Tibial nerve (tissue), 4 donors: ENCODE measurements around the gene NDUFAB1. TPM values are rescaled to one million over a fixed set of nuclear protein-coding genes. Genes with fewer than 3 reads are reported as not detected.
"Not testable (repeated sequence)": the region's sequence is repeated elsewhere in the genome, so short reads cannot be mapped to it uniquely, and the experiment has no call there.

Experiments used
- DNase-seq, 2 donors: peaks; one replicate each; pipeline ENCODE4 v3.0.0-alpha.2; 2019; ENCODE audit warnings: low spot score in 2 of 2
- H3K27ac ChIP-seq, 4 donors: fragments of 200-600 bp; sonication (generic) in 3 of 4; one replicate each; pipeline ENCODE4 v1.5.1; 2017 to 2019; ENCODE audit warnings: mild to moderate bottlenecking in 1 of 4
- H3K27me3 ChIP-seq, 2 donors: fragments of 200-600 bp; sonication (generic) in 1 of 2; one replicate each; pipeline versions ENCODE4 v1.5.1 to v1.6.0; 2017 to 2019
- H3K36me3 ChIP-seq, 3 donors: fragments of 200-600 bp; sonication (generic); one replicate each; pipeline ENCODE4 v1.5.1; 2018 to 2019
- H3K4me1 ChIP-seq, 4 donors: fragments of 200-600 bp; sonication (generic) in 3 of 4; one replicate each; pipeline ENCODE4 v1.5.1; 2017 to 2019
- H3K4me3 ChIP-seq, 4 donors: fragments of 200-600 bp; sonication (generic) in 3 of 4; one replicate each; pipeline ENCODE4 v1.5.1; 2017 to 2019; ENCODE audit warnings: mild to moderate bottlenecking in 1 of 4, moderate library complexity in 1 of 4
- H3K9me3 ChIP-seq, 4 donors: fragments of 200-600 bp; sonication (generic) in 3 of 4; one replicate each; pipeline ENCODE4 v1.5.1; 2017 to 2019
- EP300 ChIP-seq, 2 donors: sonication (generic); formaldehyde crosslinking; IDR thresholded peaks; one replicate each; pipeline ENCODE4 v1.6.1; 2017; ENCODE audit warnings: antibody characterized with exemption in 2 of 2, mild to moderate bottlenecking in 1 of 2
- POLR2A ChIP-seq, 2 donors: fragments of 450-650 bp; IDR thresholded peaks; one replicate each; pipeline ENCODE4 v1.6.1; 2017; ENCODE audit warnings: antibody characterized with exemption in 2 of 2, mild to moderate bottlenecking in 2 of 2, moderate library complexity in 2 of 2
- WGBS, 2 donors: methylation state at CpG; one replicate each; pipeline ENCODE4 v1.1.5; 2018; 5-methylcytosine and 5-hydroxymethylcytosine counted together
- total RNA-seq, 4 donors: library from RNA; depleted of rRNA; stranded (reverse); fragments of >200 nt; gene quantifications; one replicate each; pipeline ENCODE4 v1.1.0, GENCODE V29; 2016
- TF ChIP-seq, protein P1 (sequence below), 5 experiments: fragments of 200-600 bp in 3 of 5; fragments of 450-650 bp in 2 of 5; sonication (generic) in 3 of 5; IDR thresholded peaks; one replicate each; pipeline ENCODE4 v1.5.1; 2016 to 2019; ENCODE audit warnings: antibody characterized with exemption in 5 of 5, mild to moderate bottlenecking in 3 of 5, moderate library complexity in 2 of 5

Gene NDUFAB1
- total RNA-seq, 4 donors from 2014 or later: 43.7 to 87.8 (median 67.1) TPM

DNA sequence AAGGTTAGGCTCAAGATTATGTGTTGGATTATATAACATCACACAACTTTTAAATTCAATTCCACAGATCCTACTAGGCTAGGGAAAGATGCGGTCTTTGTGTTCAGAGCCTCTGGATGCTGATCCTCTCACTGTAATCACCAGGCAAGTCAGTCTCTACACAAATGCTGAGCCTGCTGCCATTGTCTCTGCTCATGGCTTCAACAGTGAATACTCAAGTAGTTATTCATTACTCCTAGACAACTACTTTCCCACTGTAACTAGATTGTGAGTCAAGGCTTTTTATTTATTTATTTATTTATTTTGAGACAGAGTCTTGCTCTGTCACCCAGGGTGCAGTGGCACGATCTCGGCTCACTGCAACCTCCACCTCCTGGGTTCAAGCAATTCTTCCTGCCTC, 15.8 kb upstream of the NDUFAB1 start:
- no peak for DNase-seq
- Histone ChIP-seq H3K36me3 (peaks cover 0 to 92% (median 0%) of the 10 kb centered on the region in 3 donors), H3K9me3 (no peaks in the 10 kb centered on the region), H3K27me3 (no peaks in the 10 kb centered on the region), H3K4me3 (no peak overlapping the region), H3K27ac (no peak overlapping the region), H3K4me1 (no peaks in the 10 kb centered on the region)
- 97 to 98% methylated on average over 3 of the region's 3 CpGs for WGBS, 2 donors
- TF ChIP-seq EP300 (IDR thresholded peaks at IDR 0.05): no peak
- TF ChIP-seq, protein P1, sequence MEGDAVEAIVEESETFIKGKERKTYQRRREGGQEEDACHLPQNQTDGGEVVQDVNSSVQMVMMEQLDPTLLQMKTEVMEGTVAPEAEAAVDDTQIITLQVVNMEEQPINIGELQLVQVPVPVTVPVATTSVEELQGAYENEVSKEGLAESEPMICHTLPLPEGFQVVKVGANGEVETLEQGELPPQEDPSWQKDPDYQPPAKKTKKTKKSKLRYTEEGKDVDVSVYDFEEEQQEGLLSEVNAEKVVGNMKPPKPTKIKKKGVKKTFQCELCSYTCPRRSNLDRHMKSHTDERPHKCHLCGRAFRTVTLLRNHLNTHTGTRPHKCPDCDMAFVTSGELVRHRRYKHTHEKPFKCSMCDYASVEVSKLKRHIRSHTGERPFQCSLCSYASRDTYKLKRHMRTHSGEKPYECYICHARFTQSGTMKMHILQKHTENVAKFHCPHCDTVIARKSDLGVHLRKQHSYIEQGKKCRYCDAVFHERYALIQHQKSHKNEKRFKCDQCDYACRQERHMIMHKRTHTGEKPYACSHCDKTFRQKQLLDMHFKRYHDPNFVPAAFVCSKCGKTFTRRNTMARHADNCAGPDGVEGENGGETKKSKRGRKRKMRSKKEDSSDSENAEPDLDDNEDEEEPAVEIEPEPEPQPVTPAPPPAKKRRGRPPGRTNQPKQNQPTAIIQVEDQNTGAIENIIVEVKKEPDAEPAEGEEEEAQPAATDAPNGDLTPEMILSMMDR (IDR thresholded peaks at IDR 0.05): no peak
- TF ChIP-seq POLR2A (IDR thresholded peaks at IDR 0.05): no peak

DNA sequence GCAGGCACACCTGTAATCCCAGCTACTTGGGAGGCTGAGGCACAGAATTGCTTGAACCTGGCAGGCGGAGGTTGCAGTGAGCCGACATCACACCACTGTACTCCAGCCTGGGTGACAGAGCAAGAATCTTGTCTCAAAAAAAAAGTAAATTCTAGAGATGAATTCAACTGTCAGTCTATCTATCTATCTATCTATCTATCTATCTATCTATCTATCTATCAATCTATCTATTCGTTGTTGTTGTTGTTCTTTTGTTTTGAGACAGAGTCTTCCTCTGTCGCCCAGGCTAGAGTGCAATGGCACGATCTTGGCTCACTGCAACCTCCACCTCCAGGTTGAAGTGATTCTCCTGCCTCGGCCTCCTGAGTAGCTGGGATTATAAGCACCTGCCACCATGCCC, 14.8 kb upstream of the NDUFAB1 start:
- not testable (repeated sequence) for H3K4me1 ChIP-seq, H3K9me3 ChIP-seq, H3K27ac ChIP-seq, H3K27me3 ChIP-seq, DNase-seq, H3K4me3 ChIP-seq
- 95 to 96% methylated on average over 6 of the region's 6 CpGs for WGBS, 2 donors
- H3K36me3 ChIP-seq: peaks cover 0 to 92% (median 0%) of the 10 kb centered on the region in 3 donors

DNA sequence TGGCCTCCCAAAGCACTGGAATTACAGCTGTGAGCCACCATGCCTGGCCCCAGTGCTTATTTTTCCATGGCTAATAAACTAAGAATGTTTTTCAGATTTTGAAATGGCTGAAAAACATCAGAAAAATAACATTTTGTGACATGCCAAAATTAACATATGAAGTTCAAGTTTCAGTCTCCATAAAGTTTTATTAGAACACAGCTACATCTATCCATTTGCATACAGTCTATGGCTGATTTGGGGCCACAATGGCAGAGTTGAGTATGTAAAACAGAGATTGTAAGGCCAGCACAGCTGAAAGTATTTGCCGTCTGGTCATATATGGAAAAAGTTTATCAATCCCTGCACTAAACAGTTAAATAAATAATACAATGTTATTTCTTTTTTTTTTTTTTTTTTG, 13.8 kb upstream of the NDUFAB1 start:
- no peak overlapping the region for H3K27ac ChIP-seq
- H3K36me3 ChIP-seq: peaks cover 0 to 92% (median 0%) of the 10 kb centered on the region in 3 donors
- no peak overlapping the region for H3K4me3 ChIP-seq
- TF ChIP-seq POLR2A (IDR thresholded peaks at IDR 0.05) (no peak), EP300 (IDR thresholded peaks at IDR 0.05) (no peak)
- TF ChIP-seq, protein P1 (IDR thresholded peaks at IDR 0.05): no peak
- no peaks in the 10 kb centered on the region for H3K4me1 ChIP-seq
- no peaks in the 10 kb centered on the region for H3K27me3 ChIP-seq
- DNase-seq: no peak
- WGBS, 2 donors: 95 to 97% methylated on average over 1 of the region's 1 CpG
- H3K9me3 ChIP-seq: no peaks in the 10 kb centered on the region

DNA sequence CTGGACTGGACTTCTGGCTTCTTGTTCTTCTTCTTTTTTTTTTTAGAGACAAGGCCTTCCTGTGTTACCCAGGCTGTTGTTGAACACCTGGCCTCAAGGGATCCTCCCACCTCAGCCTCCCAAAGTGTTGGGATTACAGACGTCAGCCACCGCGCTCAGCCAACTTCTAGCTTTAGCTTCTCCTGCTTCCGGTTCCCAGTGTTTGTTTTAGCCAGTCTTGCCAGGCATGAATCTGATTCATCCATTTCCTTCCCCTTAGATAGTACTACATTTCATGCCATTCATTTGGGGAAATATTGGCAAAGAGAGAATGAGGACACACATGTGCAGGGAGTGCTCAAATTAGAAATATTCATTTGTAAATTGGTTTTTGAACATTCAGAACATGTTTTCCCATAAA, 12.1 kb upstream of the NDUFAB1 start:
- no peaks in the 10 kb centered on the region for H3K9me3 ChIP-seq

DNA sequence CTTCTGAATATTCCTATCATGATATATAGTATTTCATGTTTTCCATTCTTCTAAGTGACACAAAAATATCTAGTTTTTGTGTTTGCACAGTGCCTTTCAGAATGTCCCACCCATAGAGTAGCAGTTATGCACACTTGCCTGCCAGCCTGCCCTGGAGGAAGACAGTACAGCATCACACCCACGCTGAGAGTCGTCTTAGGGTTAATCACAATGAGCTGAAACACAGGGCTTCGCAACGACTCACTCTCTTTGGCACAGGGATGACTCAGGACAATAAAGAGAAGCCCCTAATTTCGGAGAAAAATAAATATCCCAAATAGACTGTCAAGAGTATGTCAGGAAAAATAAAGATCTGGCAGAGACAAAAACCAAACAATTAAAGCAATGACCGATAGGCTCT, 11.6 kb upstream of the NDUFAB1 start:
- H3K4me3 ChIP-seq: no peak overlapping the region
- 77 to 78% methylated on average over 6 of the region's 6 CpGs for WGBS, 2 donors
- H3K9me3 ChIP-seq: no peaks in the 10 kb centered on the region
- no peak for TF ChIP-seq EP300 (IDR thresholded peaks at IDR 0.05)
- TF ChIP-seq, protein P1 (IDR thresholded peaks at IDR 0.05): no peak
- no peak for TF ChIP-seq POLR2A (IDR thresholded peaks at IDR 0.05)
- H3K27me3 ChIP-seq: no peaks in the 10 kb centered on the region
- DNase-seq: no peak
- no peaks in the 10 kb centered on the region for H3K4me1 ChIP-seq
- H3K36me3 ChIP-seq: peaks cover 0 to 98% (median 0%) of the 10 kb centered on the region in 3 donors
- H3K27ac ChIP-seq: no peak overlapping the region

More for the DNA sequence above, 12.1 kb upstream of the NDUFAB1 start:
- Histone ChIP-seq H3K4me1 (no peaks in the 10 kb centered on the region), H3K36me3 (peaks cover 0 to 98% (median 0%) of the 10 kb centered on the region in 3 donors), H3K27me3 (no peaks in the 10 kb centered on the region), H3K4me3 (no peak overlapping the region), H3K27ac (no peak overlapping the region)
- 73 to 84% methylated on average over 4 of the region's 4 CpGs for WGBS, 2 donors
- TF ChIP-seq POLR2A (IDR thresholded peaks at IDR 0.05) (no peak), EP300 (IDR thresholded peaks at IDR 0.05) (no peak)
- TF ChIP-seq, protein P1 (IDR thresholded peaks at IDR 0.05): no peak
- DNase-seq: no peak
